C4-2B (cell line): ENCODE data around the gene TMEM30A.

Experiments
- H3K27ac ChIP-seq: fragments of 450-650 bp; 2 replicates; pipeline ENCODE4 v1.5.1; 2017
- ZFX ChIP-seq: fragments of 450-650 bp; IDR thresholded peaks from 2 replicates; pipeline ENCODE4 v1.6.1; 2017
- TF ChIP-seq, protein P1 (sequence below): fragments of 450-650 bp; conservative IDR thresholded peaks from 2 replicates; pipeline ENCODE4 v1.5.1; 2017; ENCODE audit warnings: mild to moderate bottlenecking

TMEM30A gene

DNA sequence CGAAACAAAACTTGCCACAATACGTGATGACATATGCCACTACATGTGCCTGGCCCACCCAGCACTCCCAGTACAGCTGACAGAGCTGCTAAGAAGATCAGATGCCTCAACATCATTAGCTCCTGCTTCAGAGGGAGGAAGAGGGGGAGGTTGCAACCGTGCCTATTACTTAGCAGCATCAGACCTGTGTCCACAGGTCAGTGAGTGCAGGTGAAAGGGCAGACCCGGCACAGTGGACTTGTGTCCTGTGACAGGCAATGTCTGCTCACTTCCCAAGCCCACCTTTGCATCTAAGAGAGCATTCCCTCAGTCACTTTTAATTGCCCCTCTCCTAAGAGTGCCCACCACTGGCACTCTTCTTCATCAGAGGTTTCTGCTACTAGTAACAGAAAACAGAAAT, 69.3 kb downstream of the TMEM30A start:
- no peak overlapping the region for H3K27ac ChIP-seq
- TF ChIP-seq, protein P1, sequence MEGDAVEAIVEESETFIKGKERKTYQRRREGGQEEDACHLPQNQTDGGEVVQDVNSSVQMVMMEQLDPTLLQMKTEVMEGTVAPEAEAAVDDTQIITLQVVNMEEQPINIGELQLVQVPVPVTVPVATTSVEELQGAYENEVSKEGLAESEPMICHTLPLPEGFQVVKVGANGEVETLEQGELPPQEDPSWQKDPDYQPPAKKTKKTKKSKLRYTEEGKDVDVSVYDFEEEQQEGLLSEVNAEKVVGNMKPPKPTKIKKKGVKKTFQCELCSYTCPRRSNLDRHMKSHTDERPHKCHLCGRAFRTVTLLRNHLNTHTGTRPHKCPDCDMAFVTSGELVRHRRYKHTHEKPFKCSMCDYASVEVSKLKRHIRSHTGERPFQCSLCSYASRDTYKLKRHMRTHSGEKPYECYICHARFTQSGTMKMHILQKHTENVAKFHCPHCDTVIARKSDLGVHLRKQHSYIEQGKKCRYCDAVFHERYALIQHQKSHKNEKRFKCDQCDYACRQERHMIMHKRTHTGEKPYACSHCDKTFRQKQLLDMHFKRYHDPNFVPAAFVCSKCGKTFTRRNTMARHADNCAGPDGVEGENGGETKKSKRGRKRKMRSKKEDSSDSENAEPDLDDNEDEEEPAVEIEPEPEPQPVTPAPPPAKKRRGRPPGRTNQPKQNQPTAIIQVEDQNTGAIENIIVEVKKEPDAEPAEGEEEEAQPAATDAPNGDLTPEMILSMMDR = no peak
- TF ChIP-seq ZFX = no peak

DNA sequence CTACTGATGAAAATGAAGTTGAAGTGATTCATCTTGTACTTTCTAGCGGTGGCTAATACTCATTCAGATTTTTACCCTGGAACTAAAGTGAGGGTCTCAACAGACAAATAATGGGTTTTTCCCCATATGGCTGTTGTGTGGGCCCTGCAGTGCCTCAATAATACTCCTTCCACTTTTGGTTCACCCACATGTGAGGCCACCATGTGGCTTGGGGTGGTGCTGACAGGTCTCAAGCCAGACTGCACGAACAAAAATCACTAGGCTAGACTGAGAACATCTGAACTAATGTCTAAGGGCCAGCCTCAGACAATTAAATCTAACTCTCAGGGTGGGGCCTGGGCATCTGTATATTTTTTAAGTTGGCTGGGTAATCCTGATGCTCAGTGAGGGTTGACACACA, 70.9 kb downstream of the TMEM30A start:
- TF ChIP-seq, protein P1 = no peak
- no peak for TF ChIP-seq ZFX
- H3K27ac ChIP-seq = no peak overlapping the region

DNA sequence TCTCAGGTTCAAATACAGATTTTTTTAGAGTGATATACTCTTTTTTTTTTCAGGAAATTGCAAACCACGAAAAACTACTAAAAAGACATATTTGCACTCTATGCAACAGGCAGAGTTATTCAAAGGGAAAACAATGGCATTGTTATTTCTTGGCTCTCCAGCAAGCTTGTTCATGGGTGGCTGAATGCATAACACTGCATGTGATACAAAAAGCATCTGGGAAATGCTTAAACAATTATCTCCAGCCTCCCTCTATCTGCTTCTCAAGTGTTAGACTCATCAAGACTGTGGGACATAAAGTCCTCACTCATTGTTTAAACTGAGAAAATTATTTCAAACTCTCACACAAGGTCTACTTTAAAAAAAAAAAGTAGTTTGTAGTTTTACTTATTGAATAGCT, 71.5 kb downstream of the TMEM30A start:
- TF ChIP-seq, protein P1 = no peak
- no peak for TF ChIP-seq ZFX
- H3K27ac ChIP-seq = no peak overlapping the region

DNA sequence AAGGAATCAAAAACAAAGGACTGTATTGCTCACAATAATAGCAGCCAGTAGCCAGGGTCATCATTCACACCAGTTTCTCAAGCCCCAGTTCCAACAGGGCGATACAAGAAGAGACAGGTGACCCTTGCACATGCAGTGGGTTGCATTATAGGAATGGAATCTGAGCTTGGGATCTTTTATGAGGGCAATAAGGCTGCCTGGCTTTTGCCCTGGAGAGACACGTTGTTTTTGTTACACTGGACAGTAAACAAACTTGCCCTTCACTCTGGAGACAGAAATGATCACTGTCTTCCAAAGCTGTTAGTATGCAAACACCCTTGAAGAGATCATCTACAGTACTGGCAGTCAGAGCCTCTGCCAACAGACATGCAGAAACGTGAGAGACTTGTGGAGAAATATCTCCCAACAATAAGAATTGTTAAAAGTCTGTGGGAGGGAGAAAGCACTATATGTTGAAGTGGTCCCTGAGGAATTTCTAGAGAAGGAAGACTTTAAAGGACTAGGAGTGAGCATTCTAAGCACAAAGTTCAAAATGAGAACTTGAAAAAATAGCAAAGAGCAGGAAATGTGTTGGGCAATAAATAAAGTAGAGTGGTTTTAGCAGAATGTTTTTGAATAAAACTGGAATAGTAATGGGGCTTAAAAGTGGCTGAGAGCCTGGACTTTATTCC, 72.5 kb downstream of the TMEM30A start:
- TF ChIP-seq, protein P1 = no peak
- TF ChIP-seq ZFX = no peak
- no peak overlapping the region for H3K27ac ChIP-seq

DNA sequence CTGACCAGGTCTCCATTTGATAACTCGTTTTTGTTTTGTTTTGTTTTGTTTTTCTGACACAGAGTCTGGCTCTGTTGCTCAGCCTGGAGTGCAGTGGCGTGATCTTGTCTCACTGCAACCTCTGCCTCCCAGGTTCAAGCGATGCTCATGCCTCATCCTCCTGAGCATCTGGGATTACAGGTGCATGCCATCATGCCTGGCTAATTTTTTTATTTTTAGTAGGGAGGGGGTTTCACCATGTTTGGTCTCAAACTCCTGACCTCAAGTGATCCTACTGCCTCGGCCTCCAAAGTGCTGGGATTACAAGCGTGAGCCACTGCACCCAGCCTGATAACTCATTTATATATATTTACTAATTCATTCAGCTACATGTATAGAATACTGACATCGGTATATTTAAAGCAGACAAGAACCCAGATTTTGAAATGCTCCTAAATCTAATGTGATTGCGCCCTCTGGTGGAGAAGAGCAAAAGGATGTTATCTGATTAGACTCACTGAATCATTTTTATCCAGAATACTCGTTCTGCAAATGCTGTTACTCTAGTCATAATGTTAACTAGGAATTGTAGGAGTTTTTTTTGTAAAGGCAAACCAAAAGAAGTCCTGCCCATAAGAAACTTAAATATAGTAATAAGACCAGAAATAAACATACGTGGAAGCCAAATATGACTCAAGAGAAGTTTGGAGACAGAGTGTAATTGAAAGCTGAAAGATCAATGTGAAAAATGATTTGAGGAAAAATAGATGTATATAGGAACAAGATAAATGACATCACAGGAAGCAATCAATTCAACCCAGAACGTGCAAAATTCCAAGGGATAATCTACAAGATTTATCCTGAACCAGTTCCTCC, 73.5 kb downstream of the TMEM30A start:
- TF ChIP-seq, protein P1 = peak; percentile 82
- no peak for TF ChIP-seq ZFX

DNA sequence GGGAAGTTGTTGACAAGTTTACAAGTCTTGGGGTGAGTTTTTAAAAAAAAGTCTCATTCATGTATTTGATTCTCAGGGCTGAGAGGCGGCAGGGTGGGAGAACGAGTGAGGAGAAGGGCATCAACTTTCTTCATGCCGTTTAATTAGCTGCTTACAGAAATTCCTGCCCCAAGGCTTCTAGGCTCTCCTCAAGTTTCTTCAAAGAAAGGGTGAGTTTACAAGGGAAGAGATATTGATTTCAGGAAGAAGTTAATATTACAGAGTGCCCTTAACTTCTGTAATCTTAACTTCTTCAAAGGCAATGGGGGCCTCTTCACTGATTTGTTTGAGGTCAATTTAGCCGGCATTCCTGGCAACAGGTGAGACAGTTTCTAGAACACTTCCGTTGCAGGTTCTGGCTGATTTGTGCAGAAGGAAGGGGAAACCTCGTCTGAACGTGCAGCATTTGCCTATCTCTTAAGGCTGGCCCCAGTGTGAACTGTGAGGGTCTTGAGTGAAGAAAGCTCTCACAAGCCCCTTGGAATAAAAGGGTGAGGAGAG, 75.3 kb downstream of the TMEM30A start:
- no peak overlapping the region for H3K27ac ChIP-seq
- TF ChIP-seq ZFX = no peak
- TF ChIP-seq, protein P1 = peak; percentile 39

More for the DNA sequence above, 73.5 kb downstream of the TMEM30A start:
- H3K27ac ChIP-seq = no peak overlapping the region
